Stimulated activated naive CD8-positive, alpha-beta T cell treated with anti-CD3 and anti-CD28 coated beads, Interleukin-15, Interleukin-2, amounts not matched to agents 100 ng/mL and 50 ng/mL, for 24 hours (primary cell): ENCODE data around the gene XIRP1.

ENCODE experiments used
- H3K27ac Mint-ChIP-seq: one replicate; pipeline ENCODE4 v1.8.0; 2021; ENCODE audit warnings: mild to moderate bottlenecking, mixed read lengths
- H3K27me3 Mint-ChIP-seq: one replicate; pipeline ENCODE4 v1.8.0; 2021; ENCODE audit warnings: mixed read lengths
- H3K36me3 Mint-ChIP-seq: one replicate; pipeline ENCODE4 v1.8.0; 2021; ENCODE audit warnings: low read depth, mixed read lengths
- H3K4me1 Mint-ChIP-seq: one replicate; pipeline ENCODE4 v1.8.0; 2021; ENCODE audit warnings: low read depth, mixed read lengths
- H3K4me3 Mint-ChIP-seq: one replicate; pipeline ENCODE4 v1.8.0; 2021; ENCODE audit warnings: mild to moderate bottlenecking, mixed read lengths
- H3K9me3 Mint-ChIP-seq: one replicate; pipeline ENCODE4 v1.8.0; 2021; ENCODE audit warnings: mixed read lengths

The XIRP1 gene

DNA sequence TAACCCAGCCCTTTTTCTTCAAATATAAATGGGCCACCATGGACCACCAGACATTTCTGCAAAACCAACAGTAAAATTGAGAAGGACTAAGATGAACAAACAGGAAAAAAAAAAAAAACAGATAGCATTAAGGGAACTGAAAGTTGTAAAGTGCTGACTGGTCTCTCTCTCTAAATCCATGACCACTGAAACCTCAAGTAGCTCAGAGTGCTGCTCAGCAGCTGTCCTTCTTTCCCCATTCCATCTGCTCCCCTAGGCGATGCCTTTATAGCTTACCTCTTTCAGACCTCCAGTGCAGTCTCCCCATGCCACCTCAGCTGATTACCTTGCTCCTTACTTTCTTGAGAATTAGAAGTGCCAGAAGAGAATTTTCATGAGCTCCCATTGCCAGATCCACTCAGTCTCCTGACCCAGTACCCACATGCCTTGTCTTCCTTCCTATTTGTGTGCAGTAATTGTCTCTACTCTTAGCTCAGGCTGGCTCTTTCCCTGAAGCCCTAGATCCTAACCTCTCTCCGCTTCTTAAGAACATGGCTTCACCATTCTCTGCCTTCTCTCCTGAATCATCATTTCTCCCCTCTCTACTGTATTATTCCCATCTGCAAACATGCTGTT lies 23.9 kb upstream of the XIRP1 start:
- H3K36me3 Mint-ChIP-seq: no peaks in the 10 kb centered on the region
- H3K4me3 Mint-ChIP-seq: no peak overlapping the region
- no peak overlapping the region for H3K27ac Mint-ChIP-seq
- H3K27me3 Mint-ChIP-seq: peaks cover 3% of the 10 kb centered on the region
- peaks cover 29% of the 10 kb centered on the region for H3K4me1 Mint-ChIP-seq
- no peaks in the 10 kb centered on the region for H3K9me3 Mint-ChIP-seq

DNA sequence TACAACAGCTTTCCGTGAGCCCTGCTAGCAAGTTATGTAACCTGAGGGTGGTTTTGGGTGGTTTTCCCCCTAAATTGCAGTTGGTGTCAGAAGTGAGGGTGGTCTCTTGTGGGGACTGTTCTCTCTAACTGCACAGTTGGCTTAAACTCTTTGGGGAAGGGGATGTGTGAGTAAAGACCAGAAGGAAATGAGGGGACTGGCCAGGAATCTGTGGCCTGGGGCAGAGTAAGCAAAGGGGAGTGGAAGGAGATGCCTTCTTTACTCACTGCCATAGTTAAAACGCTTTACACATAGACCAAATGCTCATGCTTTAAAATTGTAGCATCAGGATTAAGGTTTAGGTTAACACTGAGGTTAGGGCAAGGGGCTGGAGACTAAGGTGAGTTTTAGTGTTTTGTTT lies 21.2 kb upstream of the XIRP1 start:
- H3K27ac Mint-ChIP-seq: no peak overlapping the region
- H3K9me3 Mint-ChIP-seq: no peaks in the 10 kb centered on the region
- H3K4me1 Mint-ChIP-seq: peaks cover 30% of the 10 kb centered on the region
- H3K36me3 Mint-ChIP-seq: no peaks in the 10 kb centered on the region
- no peaks in the 10 kb centered on the region for H3K27me3 Mint-ChIP-seq
- H3K4me3 Mint-ChIP-seq: no peak overlapping the region

DNA sequence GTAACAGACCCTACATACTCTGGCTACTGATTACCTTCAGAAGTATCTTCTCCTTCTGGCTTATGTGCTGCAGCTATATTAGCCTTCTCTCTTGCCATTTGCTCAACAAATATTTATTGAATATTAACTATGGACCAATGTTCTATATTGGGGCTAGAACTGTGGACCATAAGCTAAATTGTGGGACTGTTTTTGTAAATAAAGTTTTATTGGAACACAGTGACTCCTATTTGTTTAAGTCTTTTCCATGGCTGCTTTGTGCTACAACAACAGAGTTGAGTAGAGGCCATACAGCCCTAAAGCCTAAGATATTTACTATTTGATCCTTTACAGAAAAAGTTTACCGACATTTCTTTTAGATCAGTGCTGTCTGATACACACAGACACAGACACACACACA lies 20.3 kb upstream of the XIRP1 start:
- Mint-ChIP-seq H3K36me3 (no peaks in the 10 kb centered on the region), H3K27me3 (no peaks in the 10 kb centered on the region), H3K27ac (no peak overlapping the region), H3K4me3 (no peak overlapping the region), H3K9me3 (no peaks in the 10 kb centered on the region), H3K4me1 (peaks cover 37% of the 10 kb centered on the region)

DNA sequence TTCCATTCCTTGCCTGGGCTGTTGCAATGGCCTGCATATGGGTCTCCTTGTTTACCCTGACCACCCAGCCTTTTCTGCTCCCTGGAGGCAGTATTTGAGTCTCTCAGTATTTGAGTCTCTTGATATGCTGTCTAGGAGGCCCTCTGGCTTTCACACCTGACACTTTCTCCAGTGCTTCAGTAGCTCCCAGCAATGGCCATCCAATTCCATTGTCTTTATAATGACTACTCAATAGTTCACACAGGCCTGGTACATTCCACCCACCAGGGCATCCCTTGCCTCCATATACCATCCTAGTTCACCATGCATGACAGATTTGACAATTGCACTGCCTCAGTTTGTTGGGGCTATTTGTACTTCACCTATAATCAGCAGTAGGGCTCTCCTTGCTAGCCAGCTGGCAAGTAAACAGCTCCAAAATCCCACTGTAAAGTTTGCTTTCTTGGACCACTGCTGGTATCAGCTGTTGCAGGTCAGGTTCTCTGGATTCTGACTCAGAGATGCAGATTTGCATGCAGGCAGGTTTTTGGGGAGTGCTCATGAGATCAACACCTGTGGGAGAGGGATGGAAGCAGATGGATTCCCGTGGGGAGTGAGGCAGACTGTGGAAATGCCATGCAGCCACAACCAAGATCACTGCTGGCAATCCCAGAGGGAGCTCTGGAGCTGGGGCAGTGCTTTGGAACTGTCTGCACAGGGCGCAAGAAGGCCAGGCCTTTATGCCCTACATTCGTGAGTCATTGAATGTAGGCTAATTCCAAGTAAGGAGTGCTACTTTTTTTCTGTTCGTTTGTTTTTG lies 19.1 kb upstream of the XIRP1 start:
- H3K4me3 Mint-ChIP-seq: no peak overlapping the region
- no peaks in the 10 kb centered on the region for H3K27me3 Mint-ChIP-seq
- H3K36me3 Mint-ChIP-seq: no peaks in the 10 kb centered on the region
- H3K4me1 Mint-ChIP-seq: peaks cover 35% of the 10 kb centered on the region
- no peaks in the 10 kb centered on the region for H3K9me3 Mint-ChIP-seq
- no peak overlapping the region for H3K27ac Mint-ChIP-seq

DNA sequence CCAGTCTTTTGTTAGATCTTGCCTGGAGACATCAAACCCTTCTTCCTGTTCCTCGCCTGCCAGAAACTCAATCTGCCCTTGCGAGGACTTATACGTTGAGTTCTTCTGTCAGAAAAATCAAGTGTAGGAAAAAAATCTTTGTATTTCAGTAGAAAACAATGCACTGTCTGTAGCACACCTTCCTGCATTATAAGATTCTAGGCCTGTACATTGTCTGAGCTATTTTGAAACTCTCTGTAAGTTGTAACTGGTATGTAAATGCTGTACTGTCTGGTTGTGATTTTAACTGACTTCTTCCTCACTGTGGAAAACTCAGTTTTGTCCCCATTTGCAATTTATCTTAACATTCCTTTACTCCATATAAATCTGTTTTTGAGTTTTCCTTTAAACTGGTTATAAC lies 17.7 kb upstream of the XIRP1 start:
- Mint-ChIP-seq H3K27ac (no peak overlapping the region), H3K4me1 (peaks cover 21% of the 10 kb centered on the region), H3K9me3 (no peaks in the 10 kb centered on the region)

DNA sequence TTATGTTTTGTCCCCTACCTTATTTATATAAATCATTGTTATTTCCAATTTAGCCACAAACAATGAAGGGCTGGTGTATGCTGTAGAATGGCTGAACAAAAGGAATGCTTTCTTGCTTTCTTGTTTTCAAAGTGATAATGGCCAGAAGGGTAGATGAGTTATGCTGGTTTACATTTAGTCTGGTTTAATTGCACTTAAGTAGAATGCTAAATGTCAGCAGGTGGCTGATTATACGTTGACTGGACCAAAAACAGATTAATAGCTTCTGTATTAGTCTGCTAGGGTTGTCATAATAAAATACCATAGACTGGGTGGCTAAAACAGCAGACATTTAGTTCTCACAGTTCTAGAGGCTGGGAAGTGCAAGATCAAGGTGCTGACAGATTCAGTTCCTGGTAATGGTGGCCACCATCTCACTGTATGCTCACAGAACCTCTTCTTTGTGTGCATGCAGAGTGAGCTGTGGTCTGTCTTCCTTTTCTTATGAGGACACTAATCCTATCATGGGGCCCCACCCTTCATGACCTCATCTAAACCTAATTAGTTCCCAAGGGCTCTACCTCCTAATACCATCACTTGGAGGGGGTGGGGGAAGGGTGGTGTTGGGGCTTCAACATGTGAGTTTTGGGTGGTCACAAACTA lies 17.1 kb upstream of the XIRP1 start:
- Mint-ChIP-seq H3K27me3 (no peaks in the 10 kb centered on the region), H3K4me3 (no peak overlapping the region), H3K4me1 (peaks cover 21% of the 10 kb centered on the region), H3K36me3 (no peaks in the 10 kb centered on the region), H3K9me3 (no peaks in the 10 kb centered on the region), H3K27ac (no peak overlapping the region)

More for the DNA sequence above, 17.7 kb upstream of the XIRP1 start:
- H3K36me3 Mint-ChIP-seq: no peaks in the 10 kb centered on the region
- no peak overlapping the region for H3K4me3 Mint-ChIP-seq
- no peaks in the 10 kb centered on the region for H3K27me3 Mint-ChIP-seq

DNA sequence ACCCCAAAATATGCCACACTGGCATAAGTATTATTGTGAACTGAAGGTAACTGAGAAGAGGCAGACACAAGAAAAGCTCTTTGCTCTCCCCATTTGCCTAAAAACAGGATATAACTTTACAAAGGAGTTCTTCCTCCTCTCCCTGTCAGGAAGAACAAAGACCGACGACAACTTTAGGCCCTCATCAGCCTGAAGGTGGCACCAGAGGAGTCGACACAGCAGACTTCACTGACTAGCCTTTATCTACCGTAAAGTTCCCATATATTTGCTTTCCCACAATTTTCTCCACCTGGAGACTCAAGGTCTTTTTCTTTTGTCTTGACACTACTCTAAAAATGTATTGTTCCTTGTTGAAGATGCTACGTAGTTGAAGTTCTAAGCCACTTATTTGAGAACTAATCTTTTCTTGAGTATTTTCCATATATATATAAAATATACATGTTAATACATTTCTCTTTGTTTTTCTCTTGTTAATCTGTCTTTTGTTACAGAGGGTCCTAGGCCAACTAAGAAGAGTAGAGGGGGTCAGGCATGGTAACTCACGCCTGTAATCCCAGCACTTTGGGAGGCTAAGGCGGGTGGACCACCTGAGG lies 16.2 kb upstream of the XIRP1 start:
- peaks cover 21% of the 10 kb centered on the region for H3K4me1 Mint-ChIP-seq
- no peak overlapping the region for H3K4me3 Mint-ChIP-seq
- H3K27ac Mint-ChIP-seq: peak overlapping the region; percentile 36
- H3K36me3 Mint-ChIP-seq: no peaks in the 10 kb centered on the region
- peaks cover 3% of the 10 kb centered on the region for H3K27me3 Mint-ChIP-seq
- H3K9me3 Mint-ChIP-seq: no peaks in the 10 kb centered on the region

DNA sequence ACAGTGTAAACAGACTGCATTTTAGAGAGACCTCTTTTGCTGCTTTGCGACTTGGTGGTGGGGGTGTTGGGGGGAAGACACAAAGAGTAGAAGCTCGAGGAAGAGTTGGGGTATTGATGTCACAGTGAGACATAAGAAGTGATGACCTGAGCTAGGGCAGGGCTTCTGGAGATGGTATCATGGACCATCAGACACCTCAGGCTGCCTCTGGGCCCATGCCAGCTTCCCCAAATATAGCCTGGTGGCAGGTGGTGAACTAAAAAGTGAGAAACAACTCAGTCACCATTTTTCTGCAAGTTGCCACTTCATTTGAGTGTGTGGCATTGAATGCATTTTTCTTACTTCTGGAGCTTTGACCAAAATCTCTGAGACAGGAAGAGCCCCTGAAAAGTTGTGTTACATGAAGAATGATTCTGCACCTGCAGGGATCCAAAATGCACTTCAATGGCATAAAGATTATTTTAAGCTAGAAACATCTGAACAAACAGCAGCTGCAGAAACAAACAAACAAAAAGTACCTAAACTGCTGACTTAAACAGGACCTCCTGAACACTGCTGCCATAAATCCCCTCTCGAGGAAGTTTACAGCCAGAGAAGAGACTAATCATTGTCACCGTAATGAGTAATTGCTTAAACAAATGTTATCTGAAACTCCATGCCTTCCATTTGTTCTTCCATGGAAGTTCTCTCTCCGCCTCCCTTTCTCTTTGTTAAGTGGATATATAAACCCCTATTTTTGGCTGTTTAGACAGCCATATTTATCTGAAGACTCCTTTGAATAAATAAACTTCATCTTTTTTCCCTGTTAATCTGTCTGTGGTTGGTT lies 15.2 kb upstream of the XIRP1 start:
- no peak overlapping the region for H3K27ac Mint-ChIP-seq
- peaks cover 21% of the 10 kb centered on the region for H3K4me1 Mint-ChIP-seq
- H3K27me3 Mint-ChIP-seq: peaks cover 10% of the 10 kb centered on the region
- H3K9me3 Mint-ChIP-seq: no peaks in the 10 kb centered on the region
- no peak overlapping the region for H3K4me3 Mint-ChIP-seq
- H3K36me3 Mint-ChIP-seq: no peaks in the 10 kb centered on the region

DNA sequence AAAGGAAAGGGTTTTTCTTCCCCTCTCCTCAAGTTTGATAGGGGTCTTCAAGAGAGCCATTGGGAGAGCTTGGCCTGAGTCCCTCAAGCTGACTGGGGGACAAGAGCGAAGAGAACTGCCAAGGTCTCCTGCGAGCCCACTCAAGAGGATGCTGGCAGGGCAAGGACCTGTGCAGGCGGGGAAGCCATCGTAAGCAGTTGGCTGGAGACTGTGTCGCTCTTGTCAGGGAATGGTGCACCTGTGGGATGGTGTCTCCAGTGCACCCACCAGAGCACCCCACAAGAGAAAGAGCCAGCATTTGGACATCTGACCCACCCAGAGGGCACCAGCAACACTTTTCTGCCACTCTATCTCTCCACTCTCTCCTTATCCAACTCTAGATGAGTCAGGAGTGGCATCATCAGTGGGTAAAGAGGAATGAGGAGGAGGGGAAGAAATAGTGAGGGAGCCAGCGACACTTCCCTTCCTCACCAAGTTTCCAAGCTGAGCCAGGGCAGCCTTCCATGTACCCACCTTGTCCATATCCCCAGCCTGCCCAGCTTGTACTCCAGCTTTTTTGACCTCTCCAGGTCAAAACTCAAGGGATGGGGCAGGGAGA lies 13.6 kb upstream of the XIRP1 start:
- peaks cover 21% of the 10 kb centered on the region for H3K4me1 Mint-ChIP-seq
- no peaks in the 10 kb centered on the region for H3K9me3 Mint-ChIP-seq
- H3K4me3 Mint-ChIP-seq: no peak overlapping the region
- no peaks in the 10 kb centered on the region for H3K36me3 Mint-ChIP-seq
- no peak overlapping the region for H3K27ac Mint-ChIP-seq
- H3K27me3 Mint-ChIP-seq: peaks cover 17% of the 10 kb centered on the region

DNA sequence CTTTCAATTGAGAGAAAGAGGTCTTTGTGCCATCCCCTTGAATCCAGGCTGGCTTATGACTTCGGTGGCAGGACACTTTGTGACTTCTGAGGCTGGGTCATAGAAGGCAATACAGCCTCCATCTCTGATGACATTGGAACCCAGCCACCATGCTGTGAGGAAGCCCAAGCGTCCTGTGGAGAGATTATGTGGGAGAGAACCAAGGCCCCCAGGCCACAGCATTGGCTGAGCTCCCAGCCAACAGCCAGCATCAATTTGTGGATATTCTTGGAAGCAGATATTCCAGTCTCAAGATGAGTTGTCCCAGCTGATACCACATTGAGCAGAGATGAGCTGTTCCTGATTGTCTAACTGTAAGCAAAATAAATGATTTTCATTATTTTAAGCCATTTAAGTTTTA lies 12.7 kb upstream of the XIRP1 start:
- H3K27ac Mint-ChIP-seq: no peak overlapping the region
- peaks cover 18% of the 10 kb centered on the region for H3K27me3 Mint-ChIP-seq
- no peaks in the 10 kb centered on the region for H3K36me3 Mint-ChIP-seq
- no peak overlapping the region for H3K4me3 Mint-ChIP-seq
- no peaks in the 10 kb centered on the region for H3K9me3 Mint-ChIP-seq
- peaks cover 18% of the 10 kb centered on the region for H3K4me1 Mint-ChIP-seq

DNA sequence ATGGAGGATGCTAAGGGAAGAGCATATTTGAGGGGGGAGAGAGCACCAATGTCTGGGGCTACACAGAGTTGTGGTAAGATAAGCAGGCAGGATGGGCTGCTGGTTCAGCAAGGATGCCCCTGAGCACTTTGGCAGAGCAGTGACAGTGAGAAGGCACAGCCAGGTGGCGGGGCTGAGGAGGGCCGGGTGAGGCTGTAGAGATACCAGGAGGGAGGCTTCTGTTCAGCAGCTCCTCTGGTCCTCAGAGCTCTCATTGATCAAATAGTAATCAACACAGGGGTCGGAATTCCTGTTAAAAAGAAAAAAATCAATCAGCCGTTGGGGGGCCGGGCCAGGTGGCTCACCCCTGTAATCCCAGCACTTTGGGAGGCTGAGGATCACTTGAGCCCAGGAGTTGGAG lies 11.5 kb upstream of the XIRP1 start:
- H3K27ac Mint-ChIP-seq: no peak overlapping the region

DNA sequence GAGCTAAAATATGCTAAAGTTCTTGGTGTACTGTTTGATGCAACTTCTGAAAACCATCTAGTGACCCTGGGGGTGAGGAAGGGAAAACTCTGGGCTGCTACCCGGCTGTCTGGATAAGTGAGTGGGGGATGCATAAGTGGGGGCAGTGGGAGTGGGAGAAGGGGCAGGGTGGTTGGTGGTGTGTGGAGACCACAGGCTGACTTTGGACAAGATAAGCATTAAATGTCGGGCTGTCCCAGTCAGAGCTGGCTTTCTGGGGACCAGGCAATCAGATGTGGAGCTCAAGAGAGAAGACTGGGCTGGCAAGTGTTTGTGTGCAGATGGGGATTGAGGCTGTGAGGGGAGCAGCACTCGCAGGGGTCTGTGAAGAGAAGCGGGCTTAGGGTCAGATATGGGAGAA lies 11.0 kb upstream of the XIRP1 start:
- Mint-ChIP-seq H3K4me1 (peaks cover 5% of the 10 kb centered on the region), H3K27me3 (peaks cover 18% of the 10 kb centered on the region), H3K9me3 (no peaks in the 10 kb centered on the region), H3K36me3 (no peaks in the 10 kb centered on the region), H3K4me3 (no peak overlapping the region), H3K27ac (no peak overlapping the region)

More for the DNA sequence above, 11.5 kb upstream of the XIRP1 start:
- H3K4me1 Mint-ChIP-seq: peaks cover 8% of the 10 kb centered on the region
- no peaks in the 10 kb centered on the region for H3K9me3 Mint-ChIP-seq
- no peaks in the 10 kb centered on the region for H3K36me3 Mint-ChIP-seq
- H3K27me3 Mint-ChIP-seq: peaks cover 18% of the 10 kb centered on the region
- no peak overlapping the region for H3K4me3 Mint-ChIP-seq

DNA sequence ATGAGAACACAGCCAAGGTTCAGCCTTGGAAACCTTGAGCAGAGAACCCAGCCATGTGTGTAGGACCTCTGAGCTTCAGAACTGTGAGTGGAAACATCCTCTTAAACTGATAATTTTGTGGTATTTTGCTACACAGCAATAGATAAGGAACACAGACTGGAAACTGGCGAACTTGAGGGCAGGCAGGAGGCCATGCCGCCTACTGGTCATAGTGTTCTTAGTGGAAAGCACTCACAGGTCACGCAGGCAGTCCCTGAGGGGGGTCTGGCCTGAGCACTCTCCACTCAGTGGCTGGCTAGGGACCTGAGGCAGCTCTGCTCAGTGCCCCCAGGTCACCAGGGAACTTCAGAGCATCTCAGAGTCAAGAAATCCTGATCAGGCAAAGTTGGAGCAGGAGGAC lies 9.7 kb upstream of the XIRP1 start:
- Mint-ChIP-seq H3K9me3 (no peaks in the 10 kb centered on the region), H3K4me3 (no peak overlapping the region), H3K27ac (no peak overlapping the region), H3K4me1 (no peaks in the 10 kb centered on the region), H3K27me3 (peaks cover 18% of the 10 kb centered on the region), H3K36me3 (no peaks in the 10 kb centered on the region)

DNA sequence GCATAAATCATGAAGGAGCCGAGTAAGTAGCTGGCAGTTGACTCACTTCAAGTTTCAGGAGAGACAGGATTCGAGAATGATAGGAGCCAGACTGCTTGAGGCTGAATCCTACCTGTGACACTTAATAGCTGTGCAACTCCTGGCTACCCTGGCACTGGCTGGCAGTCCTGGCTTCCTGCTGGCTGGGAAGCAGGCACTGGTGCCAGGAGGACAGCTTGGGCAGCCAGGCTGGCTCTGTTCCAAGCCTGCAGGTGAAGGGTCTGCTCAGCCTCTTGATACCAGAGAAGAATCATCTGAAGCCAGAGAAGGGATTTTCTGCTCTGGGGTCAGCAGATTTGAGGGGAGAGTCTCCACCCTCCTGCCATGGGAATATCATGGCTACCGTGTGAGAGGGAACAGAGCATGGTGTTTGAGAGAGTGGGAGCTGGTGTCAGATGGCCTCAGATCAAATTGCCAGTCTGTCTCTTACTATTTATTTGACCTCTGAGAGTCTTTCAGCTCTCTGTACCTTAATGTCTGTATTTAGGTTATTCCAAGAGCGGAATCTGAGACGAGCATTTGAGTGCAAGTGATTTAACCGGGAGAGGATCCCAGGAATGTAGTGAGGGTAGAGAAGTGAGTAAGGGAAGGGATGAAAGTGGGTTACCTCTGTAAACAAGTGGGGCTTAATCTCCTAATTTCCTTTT lies 4.4 kb upstream of the XIRP1 start:
- H3K27me3 Mint-ChIP-seq: peaks cover 9% of the 10 kb centered on the region
- no peaks in the 10 kb centered on the region for H3K9me3 Mint-ChIP-seq
- peaks cover 31% of the 10 kb centered on the region for H3K4me1 Mint-ChIP-seq
- no peak overlapping the region for H3K27ac Mint-ChIP-seq
- H3K36me3 Mint-ChIP-seq: no peaks in the 10 kb centered on the region
- no peak overlapping the region for H3K4me3 Mint-ChIP-seq
